ENCODE results near the gene GRIA2. TPM values are rescaled to one million over a fixed set of nuclear protein-coding genes. Genes with fewer than 3 reads are reported as not detected.

Gene GRIA2
- total and polyA plus RNA-seq, 7 donors = 0.25 to 0.71 (median 0.55) TPM; not detected in 2

DNA sequence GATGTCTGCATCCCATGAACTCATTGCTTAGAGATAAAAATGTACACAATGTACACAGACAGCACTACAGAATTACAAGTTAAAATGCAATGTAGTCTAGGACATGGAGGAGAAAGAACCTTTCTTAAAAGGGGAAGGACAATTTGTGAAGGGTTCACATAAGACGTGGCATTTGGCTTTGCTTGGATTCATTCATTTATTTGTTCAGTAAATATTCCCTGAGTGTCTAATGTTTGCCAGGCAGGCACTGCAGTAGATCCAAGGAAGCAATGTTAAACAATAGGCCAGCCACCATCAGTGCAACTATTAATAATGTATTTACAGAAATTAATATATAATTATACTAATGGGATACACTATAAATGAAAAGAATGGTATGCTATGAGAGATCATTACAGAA lies 94.4 kb downstream of the GRIA2 start:
- 15 to 62% methylated on average over 1 of the region's 1 CpG for WGBS, 2 donors
- Histone ChIP-seq H3K27me3 (no peaks in the 10 kb centered on the region), H3K27ac (no peak overlapping the region), H3K9me3 (no peaks in the 10 kb centered on the region), H3K4me3 (no peak overlapping the region), H3K4me1 (no peaks in the 10 kb centered on the region), H3K36me3 (no peaks in the 10 kb centered on the region)
- intact Hi-C loops (cut with DNase I) = no loop called here
- no peak for DNase-seq
- no peak for TF ChIP-seq POLR2A (IDR thresholded peaks at IDR 0.05)
- no peak for TF ChIP-seq EP300 (IDR thresholded peaks at IDR 0.05)
- TF ChIP-seq, protein P1, sequence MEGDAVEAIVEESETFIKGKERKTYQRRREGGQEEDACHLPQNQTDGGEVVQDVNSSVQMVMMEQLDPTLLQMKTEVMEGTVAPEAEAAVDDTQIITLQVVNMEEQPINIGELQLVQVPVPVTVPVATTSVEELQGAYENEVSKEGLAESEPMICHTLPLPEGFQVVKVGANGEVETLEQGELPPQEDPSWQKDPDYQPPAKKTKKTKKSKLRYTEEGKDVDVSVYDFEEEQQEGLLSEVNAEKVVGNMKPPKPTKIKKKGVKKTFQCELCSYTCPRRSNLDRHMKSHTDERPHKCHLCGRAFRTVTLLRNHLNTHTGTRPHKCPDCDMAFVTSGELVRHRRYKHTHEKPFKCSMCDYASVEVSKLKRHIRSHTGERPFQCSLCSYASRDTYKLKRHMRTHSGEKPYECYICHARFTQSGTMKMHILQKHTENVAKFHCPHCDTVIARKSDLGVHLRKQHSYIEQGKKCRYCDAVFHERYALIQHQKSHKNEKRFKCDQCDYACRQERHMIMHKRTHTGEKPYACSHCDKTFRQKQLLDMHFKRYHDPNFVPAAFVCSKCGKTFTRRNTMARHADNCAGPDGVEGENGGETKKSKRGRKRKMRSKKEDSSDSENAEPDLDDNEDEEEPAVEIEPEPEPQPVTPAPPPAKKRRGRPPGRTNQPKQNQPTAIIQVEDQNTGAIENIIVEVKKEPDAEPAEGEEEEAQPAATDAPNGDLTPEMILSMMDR (IDR thresholded peaks at IDR 0.05) = no peak
- no peak for TF ChIP-seq POLR2AphosphoS5 (IDR thresholded peaks at IDR 0.05)

DNA sequence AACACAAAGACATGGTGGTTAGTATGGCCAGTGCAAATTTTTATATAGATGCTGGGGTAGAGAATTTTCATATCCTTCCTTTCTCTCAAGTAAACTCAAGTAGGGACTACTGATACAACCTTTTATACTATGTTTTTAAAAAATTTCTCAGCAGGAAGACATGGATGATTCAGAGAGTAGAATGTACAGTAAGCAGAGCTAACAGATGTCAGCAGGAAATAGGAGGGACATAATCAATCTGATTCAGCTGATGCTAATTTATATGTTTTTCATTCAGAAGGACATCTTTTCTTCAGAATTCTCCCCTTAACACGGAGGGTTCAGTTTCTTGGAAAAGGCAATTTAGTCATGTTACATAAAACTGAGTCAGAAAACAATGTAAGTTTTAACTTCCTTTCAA lies 95.4 kb downstream of the GRIA2 start:
- 38 to 42% methylated on average over 1 of the region's 1 CpG for WGBS, 2 donors

DNA sequence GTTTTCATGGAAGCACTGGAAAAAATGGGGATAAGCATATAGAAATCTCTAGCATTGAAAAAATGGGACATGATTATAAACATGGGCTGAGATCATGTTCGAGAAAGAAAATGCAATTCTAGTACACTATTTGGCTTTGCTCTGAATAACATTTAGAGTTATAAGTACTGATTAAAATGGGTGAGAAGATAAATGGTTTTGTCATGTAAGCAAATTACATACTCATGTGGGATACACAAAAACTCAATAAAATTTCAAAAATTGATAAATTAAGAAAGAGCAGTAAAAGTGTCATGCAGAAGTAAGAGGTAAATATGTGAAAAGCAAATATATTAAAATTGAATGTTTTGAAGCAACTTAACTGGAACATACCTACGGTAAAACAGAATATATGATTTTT lies 99.6 kb downstream of the GRIA2 start:
- no peaks in the 10 kb centered on the region for H3K27me3 ChIP-seq
- H3K27ac ChIP-seq = no peak overlapping the region
- TF ChIP-seq, protein P1 (IDR thresholded peaks at IDR 0.05) = no peak
- TF ChIP-seq POLR2AphosphoS5 (IDR thresholded peaks at IDR 0.05) (no peak), POLR2A (IDR thresholded peaks at IDR 0.05) (no peak), EP300 (IDR thresholded peaks at IDR 0.05) (no peak)
- DNase-seq = no peak
- no peak overlapping the region for H3K4me3 ChIP-seq
- no peaks in the 10 kb centered on the region for H3K9me3 ChIP-seq
- intact Hi-C loops (cut with DNase I) = no loop called here
- no peaks in the 10 kb centered on the region for H3K4me1 ChIP-seq
- 74 to 83% methylated on average over 2 of the region's 2 CpGs for WGBS, 2 donors
- H3K36me3 ChIP-seq = no peaks in the 10 kb centered on the region

More for the DNA sequence above, 95.4 kb downstream of the GRIA2 start:
- no peaks in the 10 kb centered on the region for H3K27me3 ChIP-seq
- intact Hi-C loops (cut with DNase I) = no loop called here
- no peak overlapping the region for H3K4me3 ChIP-seq
- TF ChIP-seq POLR2AphosphoS5 (IDR thresholded peaks at IDR 0.05) (no peak), EP300 (IDR thresholded peaks at IDR 0.05) (no peak), POLR2A (IDR thresholded peaks at IDR 0.05) (no peak)
- TF ChIP-seq, protein P1 (IDR thresholded peaks at IDR 0.05) = no peak
- H3K27ac ChIP-seq = no peak overlapping the region
- no peaks in the 10 kb centered on the region for H3K36me3 ChIP-seq
- H3K4me1 ChIP-seq = no peaks in the 10 kb centered on the region
- H3K9me3 ChIP-seq = no peaks in the 10 kb centered on the region
- DNase-seq = no peak

DNA sequence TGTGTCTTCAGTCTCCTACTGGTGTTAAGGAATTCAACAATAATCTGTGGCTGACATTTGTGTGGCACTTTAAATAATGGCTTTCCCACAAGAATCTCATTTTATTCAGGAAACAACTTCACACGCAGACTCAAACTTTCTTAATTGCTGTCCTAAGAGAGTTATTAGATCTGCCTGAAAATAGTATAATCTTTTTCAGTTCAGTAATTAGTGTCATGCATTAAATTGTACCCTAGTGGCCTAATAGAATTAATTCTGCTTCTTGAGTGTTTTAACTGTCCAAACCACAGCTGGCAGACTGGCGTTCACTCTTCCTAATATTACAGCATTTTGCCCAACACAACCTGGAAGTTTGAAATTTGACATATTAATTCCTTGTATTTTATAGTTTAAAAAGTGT lies 107.1 kb downstream of the GRIA2 start:
- Histone ChIP-seq H3K27ac (no peak overlapping the region), H3K9me3 (no peaks in the 10 kb centered on the region), H3K27me3 (no peaks in the 10 kb centered on the region), H3K4me3 (no peak overlapping the region), H3K4me1 (no peaks in the 10 kb centered on the region), H3K36me3 (no peaks in the 10 kb centered on the region)
- 74 to 83% methylated on average over 2 of the region's 2 CpGs for WGBS, 2 donors
- no peak for TF ChIP-seq POLR2A (IDR thresholded peaks at IDR 0.05)
- TF ChIP-seq, protein P1 (IDR thresholded peaks at IDR 0.05) = no peak
- TF ChIP-seq EP300 (IDR thresholded peaks at IDR 0.05) = no peak
- no peak for TF ChIP-seq POLR2AphosphoS5 (IDR thresholded peaks at IDR 0.05)
- no peak for DNase-seq
- intact Hi-C loops (cut with DNase I) = no loop called here

DNA sequence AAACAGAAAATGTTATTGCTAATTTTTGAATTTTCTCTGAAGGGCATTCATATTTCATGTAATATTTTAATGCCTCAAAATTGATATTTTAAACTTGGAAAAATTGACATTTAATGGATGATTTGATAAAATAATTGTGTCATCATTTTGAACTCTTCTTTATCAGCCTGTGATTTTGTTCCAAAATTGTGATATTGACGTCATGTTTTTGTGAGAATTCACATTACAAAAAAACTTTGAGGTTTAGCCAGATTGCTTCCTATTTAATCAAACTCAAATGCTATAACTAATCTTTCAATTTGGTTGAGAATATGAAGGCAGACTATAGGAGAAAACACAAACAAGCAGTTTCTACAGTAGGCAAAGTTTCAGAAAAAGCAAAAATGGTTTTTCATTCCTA lies 137.4 kb downstream of the GRIA2 start:
- intact Hi-C loops (cut with DNase I) = no loop called here
- TF ChIP-seq POLR2A (IDR thresholded peaks at IDR 0.05) = no peak
- TF ChIP-seq, protein P1 (IDR thresholded peaks at IDR 0.05) = no peak
- TF ChIP-seq POLR2AphosphoS5 (IDR thresholded peaks at IDR 0.05) = no peak
- TF ChIP-seq EP300 (IDR thresholded peaks at IDR 0.05) = no peak
- Histone ChIP-seq H3K9me3 (no peaks in the 10 kb centered on the region), H3K4me1 (no peaks in the 10 kb centered on the region), H3K4me3 (no peak overlapping the region), H3K36me3 (no peaks in the 10 kb centered on the region), H3K27ac (no peak overlapping the region), H3K27me3 (no peaks in the 10 kb centered on the region)
- no peak for DNase-seq
- WGBS, 2 donors = 75 to 92% methylated on average over 1 of the region's 1 CpG

Data from sigmoid colon (tissue), 7 donors.